GM21619 (cell line): ENCODE data around the gene LBP.
"Not testable (repeated sequence)": the region's sequence is repeated elsewhere in the genome, so short reads cannot be mapped to it uniquely, and the experiment has no call there.

Experiments used
- ATAC-seq: cut with Tn5 transposase; IDR thresholded peaks from one replicate; pipeline ENCODE4 v1.9.1; 2021; ENCODE audit not compliant: unreplicated experiment

LBP gene

GRCh38 chr20:38317422-38317821, 28.9 kb upstream of the LBP start:
- ATAC-seq = no peak

GRCh38 chr20:38320221-38320620, 26.1 kb upstream of the LBP start:
- ATAC-seq = no peak

- no peak for ATAC-seq
Observed at GRCh38 chr20:38321959-38322598, 24.2 kb upstream of the LBP start.

- no peak for ATAC-seq
Observed at GRCh38 chr20:38324159-38324558, 22.1 kb upstream of the LBP start.

GRCh38 chr20:38325167-38325566, 21.1 kb upstream of the LBP start:
- no peak for ATAC-seq

- ATAC-seq = no peak
Observed at GRCh38 chr20:38325905-38326304, 20.4 kb upstream of the LBP start.

- ATAC-seq = no peak
Observed at GRCh38 chr20:38326309-38326708, 20.0 kb upstream of the LBP start.

- ATAC-seq = no peak
Observed at GRCh38 chr20:38330638-38331037, 15.6 kb upstream of the LBP start.

GRCh38 chr20:38331245-38331644, 15.0 kb upstream of the LBP start:
- no peak for ATAC-seq

- ATAC-seq = no peak
Observed at GRCh38 chr20:38331814-38332213, 14.5 kb upstream of the LBP start.

GRCh38 chr20:38334016-38334415, 12.3 kb upstream of the LBP start:
- ATAC-seq = no peak

GRCh38 chr20:38336726-38337125, 9.6 kb upstream of the LBP start:
- no peak for ATAC-seq

- ATAC-seq = no peak
Observed at GRCh38 chr20:38337561-38338140, 8.6 kb upstream of the LBP start.

- no peak for ATAC-seq
Observed at GRCh38 chr20:38338849-38339520, 7.3 kb upstream of the LBP start.

- not testable (repeated sequence) for ATAC-seq
Observed at GRCh38 chr20:38339521-38339896, 6.8 kb upstream of the LBP start.

- ATAC-seq = no peak
Observed at GRCh38 chr20:38339997-38340396, 6.3 kb upstream of the LBP start.

- ATAC-seq = no peak
Observed at GRCh38 chr20:38340693-38341092, 5.6 kb upstream of the LBP start.

GRCh38 chr20:38342216-38342615, 4.1 kb upstream of the LBP start:
- no peak for ATAC-seq

GRCh38 chr20:38342713-38343310, 3.5 kb upstream of the LBP start:
- no peak for ATAC-seq

GRCh38 chr20:38343311-38344106, 2.8 kb upstream of the LBP start:
- no peak for ATAC-seq

- ATAC-seq = no peak
Observed at GRCh38 chr20:38344107-38344701, 2.1 kb upstream of the LBP start.
